ENCODE results near the gene KRTAP1-5.

GRCh38 chr17:41013181-41013580 is 13.8 kb downstream of the KRTAP1-5 start:
- TF ChIP-seq POLR2A (IDR thresholded peaks at IDR 0.05; ENCODE audit: extremely low read depth, insufficient read length) (no peak), CTCF (IDR thresholded peaks at IDR 0.05; ENCODE audit: low read depth, low read length) (no peak), MAX (IDR thresholded peaks at IDR 0.05; ENCODE audit: low read depth, low read length) (no peak), MYC (IDR thresholded peaks at IDR 0.05; ENCODE audit: low read depth, low read length) (no peak)
